Trophoblast cell (in vitro differentiated cells and primary cell): ENCODE data around the gene FERMT2.

Experiments used
- DNase-seq, 2 donors: peaks; one replicate each; pipeline ENCODE4 v3.0.0-alpha.2; 2016
- H2AFZ ChIP-seq: 2 replicates; pipeline ENCODE4 v1.6.1; 2013; ENCODE audit warnings: low read length, moderate library complexity, mild to moderate bottlenecking; ENCODE audit not compliant: insufficient read depth, poor library complexity
- H2AK5ac ChIP-seq: 2 replicates; pipeline ENCODE4 v1.6.1; 2013; ENCODE audit warnings: mild to moderate bottlenecking, low read length
- H2BK120ac ChIP-seq: 2 replicates; pipeline ENCODE4 v1.6.1; 2013; ENCODE audit warnings: low read length, mild to moderate bottlenecking, moderate library complexity; ENCODE audit not compliant: insufficient read depth, poor library complexity
- H2BK12ac ChIP-seq: 2 replicates; pipeline ENCODE4 v1.6.1; 2013; ENCODE audit warnings: mild to moderate bottlenecking, low read length, moderate library complexity
- H2BK5ac ChIP-seq: 2 replicates; pipeline ENCODE4 v1.6.1; 2013; ENCODE audit warnings: low read length, low read depth, moderate library complexity, mild to moderate bottlenecking; ENCODE audit not compliant: poor library complexity
- H3K14ac ChIP-seq: 2 replicates; pipeline ENCODE4 v1.6.1; 2013; ENCODE audit warnings: mild to moderate bottlenecking, low read length
- H3K18ac ChIP-seq: 2 replicates; pipeline ENCODE4 v1.6.1; 2013; ENCODE audit warnings: mild to moderate bottlenecking, low read length
- H3K23ac ChIP-seq: 2 replicates; pipeline ENCODE4 v1.6.1; 2013; ENCODE audit warnings: low read length
- H3K27ac ChIP-seq: 2 replicates; pipeline ENCODE4 v1.5.1; 2013; ENCODE audit warnings: low read depth, mild to moderate bottlenecking, inconsistent platforms, low read length, moderate library complexity
- H3K27me3 ChIP-seq: 2 replicates; pipeline ENCODE4 v1.6.1; 2013; ENCODE audit warnings: inconsistent platforms, mild to moderate bottlenecking, low read length, moderate library complexity; ENCODE audit not compliant: insufficient read depth
- H3K36me3 ChIP-seq, 2 experiments: 1 replicate in 1 of 2; 2 replicates in 1 of 2; pipeline ENCODE4 v1.6.1; 2013; ENCODE audit warnings: low read length in 2 of 2, mild to moderate bottlenecking in 2 of 2, moderate library complexity in 1 of 2; ENCODE audit not compliant: insufficient read depth in 2 of 2, control insufficient read depth in 1 of 2
- H3K4ac ChIP-seq: 2 replicates; pipeline ENCODE4 v1.6.1; 2013; ENCODE audit warnings: low read depth, mild to moderate bottlenecking, low read length, moderate library complexity
- H3K4me1 ChIP-seq, 2 experiments: 1 replicate in 1 of 2; 2 replicates in 1 of 2; pipeline ENCODE4 v1.6.1; 2013; ENCODE audit warnings: low read length in 2 of 2, mild to moderate bottlenecking in 2 of 2, moderate library complexity in 1 of 2; ENCODE audit not compliant: insufficient read depth in 2 of 2, control insufficient read depth in 1 of 2
- H3K4me2 ChIP-seq: 2 replicates; pipeline ENCODE4 v1.6.1; 2013; ENCODE audit warnings: inconsistent platforms, mild to moderate bottlenecking, low read length, moderate library complexity
- H3K4me3 ChIP-seq: 2 replicates; pipeline ENCODE4 v1.5.1; 2013; ENCODE audit warnings: mild to moderate bottlenecking, low read depth, low read length, inconsistent platforms
- H3K79me1 ChIP-seq: one replicate; pipeline ENCODE4 v1.6.1; 2013; ENCODE audit warnings: low read length
- H3K79me2 ChIP-seq: 2 replicates; pipeline ENCODE4 v1.6.1; 2013; ENCODE audit warnings: low read length, mild to moderate bottlenecking; ENCODE audit not compliant: control insufficient read depth, insufficient read depth, poor library complexity
- H3K9ac ChIP-seq: 2 replicates; pipeline ENCODE4 v1.6.1; 2013; ENCODE audit warnings: mild to moderate bottlenecking, low read length
- H3K9me3 ChIP-seq: 2 replicates; pipeline ENCODE4 v1.6.1; 2013; ENCODE audit warnings: low read depth, mild to moderate bottlenecking, control low read depth, inconsistent platforms, low read length; ENCODE audit not compliant: insufficient read depth
- H4K12ac ChIP-seq: 2 replicates; pipeline ENCODE4 v1.6.1; 2013; ENCODE audit warnings: low read depth, mild to moderate bottlenecking, low read length, moderate library complexity
- H4K8ac ChIP-seq: 2 replicates; pipeline ENCODE4 v1.6.1; 2013; ENCODE audit warnings: low read depth, mild to moderate bottlenecking, low read length, moderate library complexity
- H4K91ac ChIP-seq: one replicate; pipeline ENCODE4 v1.6.1; 2013; ENCODE audit warnings: low read depth, mild to moderate bottlenecking, low read length, moderate library complexity
- WGBS: extraction: QIAGEN DNeasy Blood & Tissue Kit; methylation state at CpG from one replicate; pipeline ENCODE4 v1.1.7; 2013; ENCODE audit warnings: missing lambda C conversion rate; ENCODE audit not compliant: insufficient read length, insufficient coverage; ENCODE audit errors: extremely low coverage; 5-methylcytosine and 5-hydroxymethylcytosine counted together

Gene FERMT2

DNA sequence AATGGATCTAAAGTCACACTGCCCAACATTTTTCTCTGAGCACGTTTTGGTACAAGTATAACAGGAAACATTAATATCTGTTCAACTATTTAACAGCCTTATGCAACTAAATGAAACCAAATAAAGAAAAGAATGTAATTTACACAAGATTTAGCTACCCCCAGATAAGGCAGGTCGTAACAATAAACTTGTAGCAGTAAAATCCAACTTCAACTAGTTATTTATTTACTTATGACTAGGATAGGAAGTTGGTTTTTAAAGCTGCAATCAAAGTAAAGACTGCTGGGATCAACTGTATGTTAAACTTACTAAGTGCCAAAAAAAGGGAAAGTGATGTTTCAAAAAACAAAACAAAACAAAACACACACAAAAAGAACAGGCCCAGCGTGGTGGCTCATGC is 30.9 kb downstream of the FERMT2 start:
- Histone ChIP-seq H3K4me1 (peaks cover 0 to 6% of the 10 kb centered on the region in 2 experiments), H3K4me3 (no peak overlapping the region), H4K91ac (no peak overlapping the region), H3K9me3 (no peaks in the 10 kb centered on the region), H3K18ac (no peak overlapping the region), H4K12ac (no peak overlapping the region), H3K36me3 (peaks cover 0 to 3% of the 10 kb centered on the region in 2 experiments), H4K8ac (no peak overlapping the region), H3K27ac (no peak overlapping the region), H2BK5ac (no peak overlapping the region), H3K79me1 (no peaks in the 10 kb centered on the region), H3K4ac (no peak overlapping the region), H3K4me2 (no peak overlapping the region), H3K9ac (no peak overlapping the region), H3K79me2 (no peaks in the 10 kb centered on the region), H2AK5ac (no peak overlapping the region), H3K14ac (no peak overlapping the region), H2BK12ac (no peak overlapping the region), H2BK120ac (no peak overlapping the region), H3K23ac (no peak overlapping the region), H3K27me3 (no peaks in the 10 kb centered on the region), H2AFZ (no peak overlapping the region)
- DNase-seq: no peak
- WGBS: no CpG with 5 or more reads among the region's 3 CpGs

DNA sequence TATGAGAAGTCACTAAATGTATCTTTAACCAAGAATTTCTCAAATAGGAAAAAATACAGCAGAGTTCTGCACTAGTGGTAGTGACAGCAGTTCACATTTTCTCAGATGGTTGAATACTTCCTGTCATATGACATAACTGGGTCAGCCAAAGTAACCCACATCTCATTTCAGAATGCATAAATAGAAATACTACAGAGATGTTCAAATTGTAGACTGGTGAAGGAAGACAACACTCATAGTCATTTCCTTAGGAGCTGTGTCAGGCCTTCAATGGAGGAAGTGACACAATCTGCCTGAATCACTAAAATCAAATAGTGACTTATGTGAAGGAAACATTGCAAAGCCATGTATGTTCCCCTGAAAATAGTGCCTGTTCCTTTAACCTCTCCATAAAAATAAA is 32.4 kb downstream of the FERMT2 start:
- no peak overlapping the region for H3K4ac ChIP-seq
- H3K79me2 ChIP-seq: peaks cover 1% of the 10 kb centered on the region
- no peaks in the 10 kb centered on the region for H3K27me3 ChIP-seq
- no peak overlapping the region for H2BK12ac ChIP-seq
- no peak overlapping the region for H3K4me3 ChIP-seq
- no peak overlapping the region for H3K9ac ChIP-seq
- H2AFZ ChIP-seq: no peak overlapping the region
- peaks cover 0 to 3% of the 10 kb centered on the region in 2 experiments for H3K36me3 ChIP-seq
- no peak overlapping the region for H3K27ac ChIP-seq
- no peak for DNase-seq
- H2AK5ac ChIP-seq: no peak overlapping the region
- H3K4me1 ChIP-seq: peaks cover 0 to 5% of the 10 kb centered on the region in 2 experiments
- no peak overlapping the region for H3K23ac ChIP-seq
- no peak overlapping the region for H3K14ac ChIP-seq
- no peak overlapping the region for H2BK120ac ChIP-seq
- no peaks in the 10 kb centered on the region for H3K79me1 ChIP-seq
- no peak overlapping the region for H2BK5ac ChIP-seq
- no peak overlapping the region for H3K18ac ChIP-seq
- no peak overlapping the region for H4K8ac ChIP-seq
- H4K91ac ChIP-seq: no peak overlapping the region
- no peaks in the 10 kb centered on the region for H3K9me3 ChIP-seq
- no peak overlapping the region for H4K12ac ChIP-seq
- no peak overlapping the region for H3K4me2 ChIP-seq

DNA sequence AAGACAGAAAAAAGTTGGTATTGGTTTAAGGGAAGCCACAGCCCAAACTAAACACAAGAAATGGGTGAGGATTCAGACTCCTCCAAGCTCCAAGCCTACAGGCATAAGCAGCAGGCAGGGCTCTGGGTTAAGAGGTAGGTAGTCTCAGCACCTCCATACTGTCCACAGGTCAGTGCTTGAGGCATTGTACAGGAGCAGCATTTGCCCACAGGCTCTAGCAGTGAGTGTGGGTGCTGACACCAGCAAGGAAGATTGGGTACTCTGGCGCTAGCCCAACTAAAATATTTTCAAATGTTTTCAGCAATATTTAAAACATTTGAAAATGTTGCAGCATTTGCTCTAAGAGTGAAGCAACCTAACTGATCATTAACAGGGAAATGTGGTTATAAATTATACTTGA is 33.1 kb downstream of the FERMT2 start:
- no peak overlapping the region for H2BK12ac ChIP-seq
- H3K79me2 ChIP-seq: peaks cover 1% of the 10 kb centered on the region
- H3K4me2 ChIP-seq: no peak overlapping the region
- H3K23ac ChIP-seq: no peak overlapping the region
- H3K9me3 ChIP-seq: no peaks in the 10 kb centered on the region
- H3K18ac ChIP-seq: no peak overlapping the region
- DNase-seq: no peak
- peaks cover 0 to 3% of the 10 kb centered on the region in 2 experiments for H3K36me3 ChIP-seq
- no peak overlapping the region for H4K8ac ChIP-seq
- no peaks in the 10 kb centered on the region for H3K79me1 ChIP-seq
- H3K27ac ChIP-seq: no peak overlapping the region
- no peak overlapping the region for H2AFZ ChIP-seq
- H2BK120ac ChIP-seq: no peak overlapping the region
- H3K27me3 ChIP-seq: no peaks in the 10 kb centered on the region
- H3K9ac ChIP-seq: no peak overlapping the region
- H3K4me1 ChIP-seq: peaks cover 0 to 5% of the 10 kb centered on the region in 2 experiments
- no peak overlapping the region for H4K91ac ChIP-seq
- no peak overlapping the region for H2AK5ac ChIP-seq
- H3K14ac ChIP-seq: no peak overlapping the region
- no peak overlapping the region for H4K12ac ChIP-seq
- no peak overlapping the region for H3K4me3 ChIP-seq
- no peak overlapping the region for H3K4ac ChIP-seq
- no peak overlapping the region for H2BK5ac ChIP-seq
- WGBS: no CpG with 5 or more reads among the region's 1 CpG

DNA sequence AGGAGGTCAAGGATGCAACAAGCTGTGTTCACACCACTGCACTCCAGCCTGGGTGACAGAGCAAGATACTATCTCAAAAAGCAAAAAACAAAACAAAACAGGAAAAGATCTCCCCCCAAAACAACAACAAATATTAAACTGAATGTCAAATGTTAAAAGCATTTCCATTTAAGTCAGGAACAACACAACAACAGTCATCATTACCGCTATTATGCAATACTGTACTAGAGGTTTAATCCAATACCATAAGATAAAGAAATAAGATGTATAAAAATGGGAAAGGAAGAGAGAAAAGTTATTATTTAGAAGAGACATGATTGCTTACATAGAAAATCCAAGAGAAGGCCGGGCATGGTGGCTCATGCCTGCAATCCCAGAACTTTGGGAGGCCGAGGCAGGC is 36.6 kb downstream of the FERMT2 start:
- H3K79me1 ChIP-seq: no peaks in the 10 kb centered on the region
- no peak overlapping the region for H2BK5ac ChIP-seq
- no peak overlapping the region for H3K4ac ChIP-seq
- no peak overlapping the region for H3K4me3 ChIP-seq
- no peak for DNase-seq
- no peak overlapping the region for H3K9ac ChIP-seq
- no peaks in the 10 kb centered on the region for H3K4me1 ChIP-seq
- peaks cover 3 to 4% of the 10 kb centered on the region in 2 experiments for H3K36me3 ChIP-seq
- H3K27ac ChIP-seq: no peak overlapping the region
- no peaks in the 10 kb centered on the region for H3K9me3 ChIP-seq
- H3K4me2 ChIP-seq: no peak overlapping the region
- H4K12ac ChIP-seq: no peak overlapping the region
- no peaks in the 10 kb centered on the region for H3K27me3 ChIP-seq
- H3K79me2 ChIP-seq: peaks cover 1% of the 10 kb centered on the region
- H3K23ac ChIP-seq: no peak overlapping the region
- no peak overlapping the region for H2BK12ac ChIP-seq
- no peak overlapping the region for H2AFZ ChIP-seq
- H2AK5ac ChIP-seq: no peak overlapping the region
- WGBS: no CpG with 5 or more reads among the region's 3 CpGs
- H3K18ac ChIP-seq: no peak overlapping the region
- H3K14ac ChIP-seq: no peak overlapping the region
- no peak overlapping the region for H2BK120ac ChIP-seq
- no peak overlapping the region for H4K91ac ChIP-seq
- H4K8ac ChIP-seq: no peak overlapping the region
